DOHH2 (cell line): ENCODE measurements around the gene OTOF.

ENCODE experiments used
- H3F3A ChIP-seq: fragments of 200-600 bp; sonication (generic), shearing (Covaris generic); 2 replicates; pipeline ENCODE4 v1.6.0; 2016; ENCODE audit warnings: antibody characterized with exemption, mild to moderate bottlenecking; ENCODE audit not compliant: control insufficient read depth, insufficient read depth
- H3K27ac ChIP-seq: fragments of 200-600 bp; sonication (generic); 2 replicates; pipeline ENCODE4 v1.5.1; 2014; ENCODE audit warnings: low read depth, mild to moderate bottlenecking, low read length, moderate library complexity
- H3K27me3 ChIP-seq: fragments of 200-600 bp; sonication (generic); 2 replicates; pipeline ENCODE4 v1.6.1; 2014; ENCODE audit warnings: mild to moderate bottlenecking, low read length, mixed read lengths; ENCODE audit not compliant: control insufficient read depth
- H3K36me3 ChIP-seq: fragments of 200-600 bp; sonication (generic); 2 replicates; pipeline ENCODE4 v1.6.1; 2014; ENCODE audit warnings: mild to moderate bottlenecking, low read length, moderate library complexity, mixed read lengths; ENCODE audit not compliant: control insufficient read depth
- H3K4me1 ChIP-seq: fragments of 200-600 bp; sonication (generic); 2 replicates; pipeline ENCODE4 v1.6.1; 2014; ENCODE audit warnings: mild to moderate bottlenecking, low read length, mixed read lengths; ENCODE audit not compliant: control insufficient read depth
- H3K4me2 ChIP-seq: fragments of 200-600 bp; sonication (generic); 2 replicates; pipeline ENCODE4 v1.6.0; 2014; ENCODE audit warnings: mild to moderate bottlenecking, low read length, moderate library complexity
- H3K4me3 ChIP-seq: fragments of 200-600 bp; sonication (generic); 2 replicates; pipeline ENCODE4 v1.5.1; 2014; ENCODE audit warnings: mild to moderate bottlenecking, low read length, mixed read lengths
- H3K79me2 ChIP-seq: fragments of 200-600 bp; sonication (generic); 2 replicates; pipeline ENCODE4 v1.6.1; 2014; ENCODE audit warnings: mild to moderate bottlenecking, low read length, mixed read lengths; ENCODE audit not compliant: control insufficient read depth
- H3K9me2 ChIP-seq: fragments of 200-600 bp; sonication (generic); replicated peaks from 2 replicates; pipeline ENCODE4 v1.6.1; 2014; ENCODE audit warnings: mild to moderate bottlenecking, low read length, mixed read lengths; ENCODE audit not compliant: control insufficient read depth
- H3K9me3 ChIP-seq: fragments of 200-600 bp; sonication (generic); 2 replicates; pipeline ENCODE4 v1.6.1; 2014; ENCODE audit warnings: antibody characterized with exemption, low read length, mixed read lengths; ENCODE audit not compliant: control insufficient read depth, insufficient read depth
- H4K20me1 ChIP-seq: fragments of 200-600 bp; sonication (generic); 2 replicates; pipeline ENCODE4 v1.6.0; 2014; ENCODE audit warnings: low read depth, mild to moderate bottlenecking, antibody characterized with exemption, low read length, moderate library complexity; ENCODE audit not compliant: control insufficient read depth, insufficient read depth
- CTCF ChIP-seq: fragments of 200-600 bp; sonication (generic); IDR thresholded peaks from one replicate; pipeline ENCODE4 v1.5.1; 2014; ENCODE audit warnings: antibody characterized with exemption, mild to moderate bottlenecking, low read depth, low read length; ENCODE audit not compliant: poor library complexity, severe bottlenecking
- EZH2phosphoT487 ChIP-seq: fragments of 200-600 bp; sonication (generic); IDR thresholded peaks from 2 replicates; pipeline ENCODE4 v1.6.1; 2017; ENCODE audit warnings: borderline replicate concordance, mild to moderate bottlenecking, antibody characterized with exemption, low read length, moderate library complexity, mixed read lengths

The OTOF gene

GRCh38 chr2:26492749-26493515 is 15.0 kb upstream of the OTOF start:
- H3K36me3 ChIP-seq = no peaks in the 10 kb centered on the region
- H3K9me3 ChIP-seq = no peaks in the 10 kb centered on the region
- H3K27ac ChIP-seq = no peak overlapping the region
- H3K79me2 ChIP-seq = no peaks in the 10 kb centered on the region
- no peak overlapping the region for H3K4me2 ChIP-seq
- no peaks in the 10 kb centered on the region for H3F3A ChIP-seq
- no peaks in the 10 kb centered on the region for H3K9me2 ChIP-seq
- TF ChIP-seq EZH2phosphoT487 (no peak), CTCF (no peak)
- H3K4me3 ChIP-seq = no peak overlapping the region
- H3K27me3 ChIP-seq = peaks cover 3% of the 10 kb centered on the region
- no peaks in the 10 kb centered on the region for H4K20me1 ChIP-seq
- no peaks in the 10 kb centered on the region for H3K4me1 ChIP-seq

GRCh38 chr2:26491563-26492167 is 13.7 kb upstream of the OTOF start:
- H4K20me1 ChIP-seq = no peaks in the 10 kb centered on the region
- H3K4me1 ChIP-seq = no peaks in the 10 kb centered on the region
- TF ChIP-seq EZH2phosphoT487 = no peak
- no peak for TF ChIP-seq CTCF
- H3F3A ChIP-seq = no peaks in the 10 kb centered on the region
- no peaks in the 10 kb centered on the region for H3K36me3 ChIP-seq
- H3K27me3 ChIP-seq = peaks cover 3% of the 10 kb centered on the region
- no peaks in the 10 kb centered on the region for H3K79me2 ChIP-seq
- no peaks in the 10 kb centered on the region for H3K9me3 ChIP-seq
- no peak overlapping the region for H3K4me3 ChIP-seq
- no peak overlapping the region for H3K4me2 ChIP-seq
- no peak overlapping the region for H3K27ac ChIP-seq
- no peaks in the 10 kb centered on the region for H3K9me2 ChIP-seq

- Histone ChIP-seq H3F3A (no peaks in the 10 kb centered on the region), H3K27me3 (peaks cover 3% of the 10 kb centered on the region), H3K9me3 (no peaks in the 10 kb centered on the region), H3K4me2 (no peak overlapping the region), H3K79me2 (no peaks in the 10 kb centered on the region), H3K9me2 (no peaks in the 10 kb centered on the region), H4K20me1 (no peaks in the 10 kb centered on the region), H3K4me1 (no peaks in the 10 kb centered on the region), H3K36me3 (no peaks in the 10 kb centered on the region), H3K4me3 (no peak overlapping the region), H3K27ac (no peak overlapping the region)
- TF ChIP-seq CTCF = no peak
Observed at GRCh38 chr2:26489213-26489850, 11.4 kb upstream of the OTOF start.
